HEK293 (cell line): Measurements from ENCODE around the gene BRWD1.
A peak's percentile ranks its signal among the peaks of the same experiment; 100 is the strongest.

Experiments used
- HOXC10 ChIP-seq: sonication (generic); formaldehyde crosslinking; IDR thresholded peaks from 2 replicates; pipeline ENCODE4 v1.8.1; 2023; ENCODE audit warnings: mild to moderate bottlenecking, missing genetic modification reagents
- KLF1 ChIP-seq: fragments of 450-650 bp; formaldehyde crosslinking; IDR thresholded peaks from 2 replicates; pipeline ENCODE4 v1.5.1; 2016; ENCODE audit warnings: missing biosample characterization, missing genetic modification characterization
- KLF16 ChIP-seq: fragments of 450-650 bp; formaldehyde crosslinking; IDR thresholded peaks from 2 replicates; pipeline ENCODE4 v1.5.1; 2017; ENCODE audit warnings: missing biosample characterization, missing genetic modification characterization
- ZBTB1 ChIP-seq: fragments of 450-650 bp; formaldehyde crosslinking; IDR thresholded peaks from 2 replicates; pipeline ENCODE4 v1.5.1; 2016; ENCODE audit warnings: missing biosample characterization, missing genetic modification characterization
- ZBTB17 ChIP-seq: fragments of 450-650 bp; formaldehyde crosslinking; IDR thresholded peaks from 2 replicates; pipeline ENCODE4 v1.5.1; 2016; ENCODE audit warnings: missing biosample characterization, missing genetic modification characterization
- ZBTB21 ChIP-seq: fragments of 450-650 bp; formaldehyde crosslinking; IDR thresholded peaks from 2 replicates; pipeline ENCODE4 v1.5.1; 2017; ENCODE audit warnings: missing biosample characterization, missing genetic modification characterization
- ZNF600 ChIP-seq: fragments of 450-650 bp; formaldehyde crosslinking; IDR thresholded peaks from 2 replicates; pipeline ENCODE4 v1.5.1; 2016; ENCODE audit warnings: missing biosample characterization, missing genetic modification characterization
- ZNF629 ChIP-seq: fragments of 450-650 bp; formaldehyde crosslinking; IDR thresholded peaks from 2 replicates; pipeline ENCODE4 v1.5.1; 2017; ENCODE audit warnings: missing biosample characterization, missing genetic modification characterization
- ZSCAN30 ChIP-seq: fragments of 450-650 bp; IDR thresholded peaks from 2 replicates; pipeline ENCODE4 v1.5.1; 2018; ENCODE audit warnings: missing biosample characterization, mild to moderate bottlenecking, missing genetic modification characterization, moderate library complexity
- TF ChIP-seq, protein P1 (sequence below): fragments of 450-650 bp; formaldehyde crosslinking; IDR thresholded peaks from 2 replicates; pipeline ENCODE4 v1.5.1; 2016; ENCODE audit warnings: missing biosample characterization, missing genetic modification characterization
- TF ChIP-seq, protein P2 (sequence below): fragments of 450-650 bp; formaldehyde crosslinking; IDR thresholded peaks from 2 replicates; pipeline ENCODE4 v1.5.1; 2017; ENCODE audit warnings: missing biosample characterization, missing genetic modification characterization

- TF ChIP-seq ZNF629 (tag by site-specific recombination), result no peak
- no peak for TF ChIP-seq KLF16 (tag by site-specific recombination)
- TF ChIP-seq, protein P1, sequence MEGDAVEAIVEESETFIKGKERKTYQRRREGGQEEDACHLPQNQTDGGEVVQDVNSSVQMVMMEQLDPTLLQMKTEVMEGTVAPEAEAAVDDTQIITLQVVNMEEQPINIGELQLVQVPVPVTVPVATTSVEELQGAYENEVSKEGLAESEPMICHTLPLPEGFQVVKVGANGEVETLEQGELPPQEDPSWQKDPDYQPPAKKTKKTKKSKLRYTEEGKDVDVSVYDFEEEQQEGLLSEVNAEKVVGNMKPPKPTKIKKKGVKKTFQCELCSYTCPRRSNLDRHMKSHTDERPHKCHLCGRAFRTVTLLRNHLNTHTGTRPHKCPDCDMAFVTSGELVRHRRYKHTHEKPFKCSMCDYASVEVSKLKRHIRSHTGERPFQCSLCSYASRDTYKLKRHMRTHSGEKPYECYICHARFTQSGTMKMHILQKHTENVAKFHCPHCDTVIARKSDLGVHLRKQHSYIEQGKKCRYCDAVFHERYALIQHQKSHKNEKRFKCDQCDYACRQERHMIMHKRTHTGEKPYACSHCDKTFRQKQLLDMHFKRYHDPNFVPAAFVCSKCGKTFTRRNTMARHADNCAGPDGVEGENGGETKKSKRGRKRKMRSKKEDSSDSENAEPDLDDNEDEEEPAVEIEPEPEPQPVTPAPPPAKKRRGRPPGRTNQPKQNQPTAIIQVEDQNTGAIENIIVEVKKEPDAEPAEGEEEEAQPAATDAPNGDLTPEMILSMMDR (tag by site-specific recombination), result no peak
- no peak for TF ChIP-seq ZBTB21 (tag by site-specific recombination)
- TF ChIP-seq, protein P2, sequence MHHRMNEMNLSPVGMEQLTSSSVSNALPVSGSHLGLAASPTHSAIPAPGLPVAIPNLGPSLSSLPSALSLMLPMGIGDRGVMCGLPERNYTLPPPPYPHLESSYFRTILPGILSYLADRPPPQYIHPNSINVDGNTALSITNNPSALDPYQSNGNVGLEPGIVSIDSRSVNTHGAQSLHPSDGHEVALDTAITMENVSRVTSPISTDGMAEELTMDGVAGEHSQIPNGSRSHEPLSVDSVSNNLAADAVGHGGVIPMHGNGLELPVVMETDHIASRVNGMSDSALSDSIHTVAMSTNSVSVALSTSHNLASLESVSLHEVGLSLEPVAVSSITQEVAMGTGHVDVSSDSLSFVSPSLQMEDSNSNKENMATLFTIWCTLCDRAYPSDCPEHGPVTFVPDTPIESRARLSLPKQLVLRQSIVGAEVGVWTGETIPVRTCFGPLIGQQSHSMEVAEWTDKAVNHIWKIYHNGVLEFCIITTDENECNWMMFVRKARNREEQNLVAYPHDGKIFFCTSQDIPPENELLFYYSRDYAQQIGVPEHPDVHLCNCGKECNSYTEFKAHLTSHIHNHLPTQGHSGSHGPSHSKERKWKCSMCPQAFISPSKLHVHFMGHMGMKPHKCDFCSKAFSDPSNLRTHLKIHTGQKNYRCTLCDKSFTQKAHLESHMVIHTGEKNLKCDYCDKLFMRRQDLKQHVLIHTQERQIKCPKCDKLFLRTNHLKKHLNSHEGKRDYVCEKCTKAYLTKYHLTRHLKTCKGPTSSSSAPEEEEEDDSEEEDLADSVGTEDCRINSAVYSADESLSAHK (tag by site-specific recombination), result no peak
- no peak for TF ChIP-seq HOXC10
- TF ChIP-seq ZNF600 (tag by site-specific recombination), result no peak
- no peak for TF ChIP-seq ZBTB1
- TF ChIP-seq ZSCAN30 (tag by site-specific recombination), result 0 out of 2 replicates have a peak, but pooled peaks have one; percentile 53
- TF ChIP-seq KLF1 (tag by site-specific recombination), result no peak
- no peak for TF ChIP-seq ZBTB17 (tag by site-specific recombination)
Observed at GRCh38 chr21:39184050-39184980, 129.1 kb downstream of the BRWD1 start.
